Jurkat, Clone E6-1 (cell line): ENCODE data around the gene PDE11A.

Experiments used
- DNase-seq: peaks from one replicate; pipeline ENCODE4 v3.0.0-alpha.2; 2011; ENCODE audit warnings: low read depth, low spot score
- H3K4me3 ChIP-seq: 2 replicates; pipeline ENCODE4 v1.5.1; 2011; ENCODE audit warnings: mild to moderate bottlenecking, low read length, control low read depth, moderate library complexity

PDE11A gene

DNA sequence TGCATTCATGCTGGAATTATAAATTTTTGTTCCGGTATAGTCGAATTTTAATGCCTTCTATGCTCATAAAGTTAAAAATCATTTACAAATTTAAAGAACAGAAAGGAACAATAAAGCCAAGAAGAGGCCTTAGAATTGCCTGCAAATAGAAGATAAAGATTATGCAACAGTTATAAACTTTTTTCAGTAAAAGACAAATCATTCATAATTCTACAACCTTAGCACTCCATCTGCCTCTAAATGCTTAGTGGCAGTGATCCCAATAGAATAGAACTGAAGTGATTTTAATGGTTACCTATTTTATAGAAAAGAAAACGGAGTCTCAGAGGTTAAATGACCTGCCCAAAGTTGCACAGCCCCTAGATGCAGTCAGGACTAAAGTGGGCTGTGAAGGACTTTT, 468.8 kb downstream of the PDE11A start:
- no peak overlapping the region for H3K4me3 ChIP-seq
- no peak for DNase-seq

- no peak for DNase-seq
- no peak overlapping the region for H3K4me3 ChIP-seq
Measured at GRCh38 chr2:177603181-177603580, 469.4 kb downstream of the PDE11A start.

DNA sequence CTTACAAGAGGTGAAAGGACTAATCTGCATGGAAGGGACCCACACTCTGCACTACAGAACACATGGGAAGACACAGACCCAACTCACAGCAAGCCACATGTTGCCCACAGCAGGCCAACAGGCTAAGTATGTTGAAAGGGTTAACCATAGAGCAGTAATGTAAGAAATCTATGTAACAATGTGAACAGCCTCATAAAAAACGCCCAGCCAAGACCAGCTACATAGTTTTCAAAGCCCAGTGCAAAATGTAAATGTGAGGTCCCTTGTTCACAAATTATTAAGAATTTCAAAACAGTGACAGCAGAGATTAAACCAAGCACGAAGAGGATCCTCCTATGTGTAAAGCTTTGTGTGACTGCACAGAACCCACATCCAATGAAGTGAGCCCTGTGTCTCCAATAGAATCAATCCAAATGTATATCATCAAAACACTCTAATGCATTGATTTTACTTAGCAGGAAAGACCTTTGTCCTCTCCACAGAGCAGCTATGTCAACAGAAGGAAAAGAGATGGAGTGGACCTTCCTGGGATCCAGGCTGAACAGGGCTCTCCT, 469.9 kb downstream of the PDE11A start:
- H3K4me3 ChIP-seq, result no peak overlapping the region

DNA sequence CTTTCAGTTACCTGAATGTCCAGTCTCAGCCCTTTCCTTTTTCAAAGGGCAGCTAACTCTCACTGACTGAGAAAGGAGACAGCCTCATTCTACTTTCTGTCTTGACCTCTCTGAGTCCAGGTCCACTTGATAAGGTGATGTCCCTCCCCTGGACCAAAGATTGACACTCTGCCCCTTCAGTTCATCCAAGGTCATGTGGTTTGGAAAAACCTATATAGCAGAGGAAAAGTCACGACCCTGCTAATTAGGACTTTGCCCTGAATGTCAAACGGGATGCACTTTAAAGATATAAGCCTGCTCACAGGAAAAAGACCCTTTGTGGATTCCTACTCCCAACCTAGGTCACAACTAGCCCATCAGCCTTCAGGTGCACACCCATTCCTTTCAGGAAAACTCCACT, 471.7 kb downstream of the PDE11A start:
- DNase-seq, result no peak
- no peak overlapping the region for H3K4me3 ChIP-seq

More for the DNA sequence above, 469.9 kb downstream of the PDE11A start:
- no peak for DNase-seq

GRCh38 chr2:177599956-177600355, 472.6 kb downstream of the PDE11A start:
- no peak for DNase-seq
- no peak overlapping the region for H3K4me3 ChIP-seq

DNA sequence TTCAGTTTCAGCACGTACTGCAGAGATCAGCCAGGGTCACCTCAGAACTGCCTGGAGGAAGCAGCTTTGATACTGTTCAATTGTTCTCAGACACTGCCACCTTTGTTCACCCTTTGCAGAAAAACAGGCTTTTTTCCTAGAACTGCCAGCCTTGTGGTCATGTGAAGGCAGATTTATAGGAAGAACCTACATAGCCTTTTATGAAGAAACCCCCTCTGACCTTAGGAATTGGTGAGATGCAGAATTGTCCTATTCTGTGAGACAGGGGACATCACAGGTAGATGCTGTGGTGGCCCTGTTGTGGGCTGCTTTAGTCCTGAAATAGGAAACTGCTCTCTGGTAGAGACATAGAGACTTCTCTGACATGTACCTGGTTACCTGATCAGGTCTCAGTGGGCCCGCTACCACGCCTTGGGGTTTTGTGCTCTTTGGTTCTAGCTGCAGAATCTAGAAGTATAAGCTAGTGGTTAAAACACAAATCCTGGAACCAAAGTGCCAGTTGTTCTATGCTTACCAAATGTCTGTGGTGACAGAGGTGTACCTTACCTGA, 473.4 kb downstream of the PDE11A start:
- no peak for DNase-seq
- H3K4me3 ChIP-seq, result no peak overlapping the region

DNA sequence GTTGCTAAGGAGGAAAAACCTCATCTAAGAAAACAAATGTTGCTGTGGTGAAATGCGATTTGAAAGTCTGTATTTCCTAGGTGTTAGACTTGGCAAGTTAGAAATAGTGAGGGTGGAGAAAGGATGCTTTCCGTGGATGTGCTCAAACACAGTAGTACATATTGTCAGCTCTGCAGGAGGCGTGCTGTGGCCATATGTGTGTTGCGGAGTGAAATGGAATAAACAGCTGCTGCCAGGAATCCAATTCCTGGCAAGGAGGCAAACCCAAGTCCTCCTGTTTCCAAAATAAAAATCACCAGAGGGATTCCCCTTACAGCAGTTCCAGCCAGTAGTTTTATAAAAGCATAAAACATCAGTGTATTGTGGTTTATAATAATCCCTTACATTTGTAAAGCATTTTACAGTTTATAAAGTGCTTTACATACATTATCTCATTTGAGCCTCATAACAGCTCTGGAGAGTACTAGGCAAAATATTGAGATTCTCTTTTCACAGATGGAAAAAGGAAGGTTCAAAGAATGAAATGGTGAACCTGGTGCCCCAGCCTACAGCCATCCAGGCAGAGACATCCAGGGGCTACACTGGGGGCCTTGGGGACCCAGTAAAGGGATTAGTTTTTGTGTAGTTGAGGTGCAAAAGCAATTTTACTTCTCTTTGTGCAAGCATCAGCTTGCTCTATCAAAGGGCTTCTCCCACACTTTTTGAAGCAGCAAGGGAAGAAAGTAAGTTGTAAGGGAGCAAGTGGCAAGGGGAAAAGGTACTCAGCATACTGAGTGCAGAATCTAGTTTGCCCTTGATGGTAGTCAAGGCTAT, 474.0 kb downstream of the PDE11A start:
- DNase-seq, result no peak
- H3K4me3 ChIP-seq, result no peak overlapping the region

DNA sequence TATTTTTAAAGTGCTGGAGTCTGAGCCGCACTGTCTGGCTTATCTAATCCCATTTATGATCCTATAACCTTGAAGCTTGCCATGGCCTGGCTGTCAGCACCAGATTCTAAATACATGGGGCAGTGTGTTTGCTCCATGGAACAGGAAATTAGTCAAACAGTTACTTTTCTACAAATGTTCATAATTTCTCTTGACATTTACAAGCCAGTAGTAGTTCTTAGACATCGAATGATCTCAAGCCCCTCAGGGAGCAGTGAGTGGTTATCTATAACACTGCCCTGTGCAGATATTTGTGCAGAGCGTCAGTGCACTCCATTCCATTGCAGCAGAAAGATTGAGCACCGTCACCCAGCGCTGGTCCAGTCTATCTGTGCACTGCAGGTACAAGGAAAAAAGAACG, 474.8 kb downstream of the PDE11A start:
- DNase-seq, result no peak
- no peak overlapping the region for H3K4me3 ChIP-seq

DNA sequence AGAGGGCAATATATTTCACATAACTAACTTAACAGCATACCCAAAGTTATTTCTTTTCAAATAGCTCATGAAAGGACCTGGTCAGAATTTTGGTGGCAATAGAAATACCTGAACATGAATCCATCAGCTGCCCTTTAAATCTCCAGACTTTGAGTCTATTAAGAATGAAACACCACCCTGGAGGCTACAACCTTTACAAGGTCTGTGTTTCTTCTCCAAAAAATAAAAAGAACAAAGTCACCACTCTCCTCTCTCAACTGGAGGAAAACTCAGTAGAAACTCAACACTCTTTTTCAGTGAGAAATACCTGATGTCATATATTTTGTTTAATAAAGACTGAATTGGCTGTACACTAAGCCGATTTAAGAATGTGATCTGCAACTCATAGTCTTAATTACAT, 475.7 kb downstream of the PDE11A start:
- no peak overlapping the region for H3K4me3 ChIP-seq
- no peak for DNase-seq

DNA sequence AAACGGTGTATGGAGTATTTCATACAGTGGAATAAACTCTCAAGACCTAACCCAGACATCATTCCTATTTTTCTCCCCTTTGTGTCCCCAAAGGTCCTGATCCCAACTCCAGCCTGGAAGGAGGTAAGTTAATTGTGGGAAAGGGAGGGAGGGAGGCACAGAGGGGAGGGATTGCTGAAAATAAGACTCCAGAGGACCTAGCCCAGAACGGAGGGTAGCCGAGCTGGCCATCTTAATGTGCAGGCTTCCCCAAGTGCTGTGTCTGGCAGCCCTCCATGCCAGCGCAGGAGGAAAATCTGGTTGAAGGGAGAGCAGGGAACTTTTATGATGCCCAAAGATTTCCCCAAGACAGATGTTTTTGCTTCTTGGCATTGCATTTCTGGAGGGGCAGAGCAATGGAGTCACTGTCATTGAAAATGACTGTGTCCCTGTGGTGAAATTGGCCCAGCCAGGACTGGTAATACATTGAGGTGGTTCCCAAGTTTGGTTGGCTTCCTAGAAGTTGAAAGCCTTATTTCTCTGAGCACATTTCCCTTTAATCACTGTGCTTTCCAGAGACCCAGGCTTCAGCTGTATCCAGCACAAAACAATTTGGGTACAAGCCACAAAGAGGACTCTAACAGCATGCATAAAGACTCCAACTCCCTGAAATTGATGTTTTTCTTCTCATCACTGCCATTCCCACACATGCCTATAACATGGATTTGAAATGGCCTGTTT, 477.3 kb downstream of the PDE11A start:
- no peak overlapping the region for H3K4me3 ChIP-seq

GRCh38 chr2:177593402-177593801, 479.2 kb downstream of the PDE11A start:
- DNase-seq, result no peak

More for the DNA sequence above, 477.3 kb downstream of the PDE11A start:
- DNase-seq, result no peak

GRCh38 chr2:177592945-177593344, 479.6 kb downstream of the PDE11A start:
- DNase-seq, result no peak
- H3K4me3 ChIP-seq, result no peak overlapping the region

More at GRCh38 chr2:177593402-177593801, 479.2 kb downstream of the PDE11A start:
- no peak overlapping the region for H3K4me3 ChIP-seq

DNA sequence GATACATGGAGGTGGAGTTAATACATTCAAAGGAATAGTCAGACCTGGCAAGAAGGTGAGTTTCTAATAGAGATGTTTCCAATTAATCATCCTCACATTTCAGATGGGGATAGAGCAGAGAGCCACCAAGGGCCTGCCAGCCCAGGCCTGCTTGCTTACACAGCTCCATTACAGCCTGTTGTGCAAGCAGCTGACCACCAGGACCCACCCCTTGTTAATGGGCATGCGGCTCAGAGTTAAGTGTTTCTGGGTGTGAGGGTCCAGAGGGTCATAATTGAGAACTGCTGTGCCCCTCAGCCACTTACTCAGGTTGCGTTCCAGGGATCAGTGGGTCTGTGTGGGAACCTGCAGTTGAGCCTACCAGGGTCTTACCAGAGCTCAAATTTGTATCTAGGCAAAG, 480.2 kb downstream of the PDE11A start:
- no peak for DNase-seq
- H3K4me3 ChIP-seq, result no peak overlapping the region

GRCh38 chr2:177589186-177589585, 483.4 kb downstream of the PDE11A start:
- H3K4me3 ChIP-seq, result no peak overlapping the region
- no peak for DNase-seq

DNA sequence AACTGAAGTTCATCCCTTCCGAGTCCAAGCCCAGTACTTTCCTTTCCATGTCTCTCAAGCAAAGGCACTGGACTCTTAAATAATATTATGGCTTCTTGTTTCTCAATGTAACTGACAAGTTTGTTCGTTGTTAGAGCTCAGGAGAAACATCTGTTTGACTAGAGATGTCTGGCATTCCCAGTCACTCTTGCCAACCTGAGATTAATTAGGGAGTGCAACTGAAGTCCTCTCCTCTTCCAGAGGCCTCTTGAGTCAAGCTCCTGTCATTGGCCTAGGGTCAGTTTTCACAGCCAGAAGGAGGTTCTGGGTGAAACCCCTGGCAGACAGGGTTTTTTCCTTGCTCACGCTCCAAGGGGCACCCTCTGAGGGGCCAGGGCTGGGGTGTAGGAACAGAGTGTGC, 483.9 kb downstream of the PDE11A start:
- no peak overlapping the region for H3K4me3 ChIP-seq
- DNase-seq, result no peak

DNA sequence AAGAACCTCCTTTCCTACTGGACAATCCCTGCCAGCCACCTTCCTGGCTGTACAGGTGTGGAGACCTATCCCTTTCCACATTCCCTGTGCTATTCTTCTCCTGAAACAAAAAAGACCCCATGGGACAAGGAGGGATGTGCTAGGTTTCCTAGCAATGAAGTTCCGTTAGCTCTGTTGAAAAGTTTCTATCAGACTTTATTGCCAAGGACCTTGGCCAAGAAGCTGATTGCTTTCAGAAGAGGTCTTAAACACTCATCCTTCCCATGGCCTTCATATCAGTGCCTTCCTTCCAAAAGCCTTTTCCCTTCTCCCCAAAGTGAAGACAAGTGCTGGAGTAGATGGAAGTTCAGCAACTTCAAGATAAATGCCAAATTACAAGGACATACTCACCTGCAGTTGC, 485.2 kb downstream of the PDE11A start:
- H3K4me3 ChIP-seq, result no peak overlapping the region
- DNase-seq, result no peak

DNA sequence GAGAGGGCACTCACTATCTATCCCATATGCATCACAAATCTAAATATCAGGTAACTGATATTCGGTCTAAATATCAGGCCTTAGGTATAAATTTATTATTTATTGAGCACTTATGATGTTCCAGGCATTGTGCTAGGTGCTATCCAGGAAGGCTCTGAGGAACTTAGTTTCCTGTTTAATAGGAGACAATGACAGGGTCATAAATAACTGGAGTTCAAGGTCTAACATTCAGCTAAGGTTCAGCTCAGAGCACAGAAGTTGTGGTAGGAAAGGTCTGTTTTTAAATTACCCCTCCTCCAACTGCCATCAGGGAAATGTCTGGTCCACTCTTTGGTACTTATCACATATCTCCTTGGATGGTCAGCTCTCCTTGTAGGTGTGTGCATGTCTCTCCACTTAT, 486.4 kb downstream of the PDE11A start:
- no peak overlapping the region for H3K4me3 ChIP-seq
- no peak for DNase-seq

GRCh38 chr2:177585234-177585863, 487.2 kb downstream of the PDE11A start:
- H3K4me3 ChIP-seq, result no peak overlapping the region
- DNase-seq, result no peak

DNA sequence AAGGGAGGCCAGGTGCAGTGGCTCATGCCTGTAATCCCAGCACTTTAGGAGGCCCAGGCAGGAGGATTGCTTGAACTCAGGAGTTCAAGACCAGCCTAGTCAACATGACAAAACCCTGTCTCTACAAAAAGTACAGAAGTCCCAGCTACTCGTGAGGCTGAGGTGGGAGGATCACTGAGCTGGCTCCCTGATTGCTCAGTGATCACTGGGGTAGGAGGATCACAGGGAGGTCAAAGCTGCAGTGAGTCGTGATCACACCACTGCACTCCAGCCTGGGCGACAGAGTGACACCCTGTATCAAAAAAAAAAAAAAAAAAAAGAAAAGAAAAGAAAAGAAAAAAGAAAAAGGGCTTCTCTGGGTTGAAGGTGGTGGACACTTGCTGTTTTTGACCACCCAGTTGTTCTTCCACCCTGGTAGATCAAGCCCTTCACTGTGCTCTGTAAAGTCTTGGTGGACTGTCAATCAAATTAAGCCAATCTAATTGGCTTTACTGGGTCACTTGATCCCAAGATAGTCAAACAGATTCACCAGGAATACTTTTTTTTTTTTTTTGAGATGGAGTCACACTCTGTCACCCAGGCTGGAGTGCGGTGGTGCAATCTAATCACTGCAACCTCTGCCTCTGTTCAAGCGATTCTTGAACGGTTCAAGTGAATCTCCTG, 488.4 kb downstream of the PDE11A start:
- DNase-seq, result no peak

More for the DNA sequence above, 488.4 kb downstream of the PDE11A start:
- H3K4me3 ChIP-seq, result no peak overlapping the region
